Measurements from ENCODE around the gene SLC7A14. TPM values are rescaled to one million over a fixed set of nuclear protein-coding genes. Genes with fewer than 3 reads are reported as not detected.
A peak's percentile ranks its signal among the peaks of the same experiment; 100 is the strongest.
"Not testable (repeated sequence)": the region's sequence is repeated elsewhere in the genome, so short reads cannot be mapped to it uniquely, and the experiment has no call there.

Gene SLC7A14
- total RNA-seq, 1 donor from 2014 or later: under 0.01 TPM

- H3K27me3 ChIP-seq (ENCODE audit: control insufficient read depth, insufficient read depth, low read length): peaks cover 3% of the 10 kb centered on the region
- DNase-seq (ENCODE audit: low read depth): no peak
- H3K4me3 ChIP-seq (ENCODE audit: low read depth, low read length): no peak overlapping the region
- TF ChIP-seq CTCF (IDR thresholded peaks at IDR 0.05; ENCODE audit: insufficient read depth, low read length, severe bottlenecking): no peak
- FAIRE-seq: no peak
- H3K36me3 ChIP-seq (ENCODE audit: control insufficient read depth, insufficient read depth, low read length): no peaks in the 10 kb centered on the region
Observed at GRCh38 chr3:170579646-170580045, 6.2 kb downstream of the SLC7A14 start.

GRCh38 chr3:170572665-170573253 lies 13.1 kb downstream of the SLC7A14 start:
- no peaks in the 10 kb centered on the region for H3K36me3 ChIP-seq (ENCODE audit: control insufficient read depth, insufficient read depth, low read length)
- H3K4me3 ChIP-seq (ENCODE audit: low read depth, low read length): no peak overlapping the region
- FAIRE-seq (no peak), DNase-seq (ENCODE audit: low read depth) (peak; percentile 84)
- H3K27me3 ChIP-seq (ENCODE audit: control insufficient read depth, insufficient read depth, low read length): peaks cover 2% of the 10 kb centered on the region
- no peak for TF ChIP-seq CTCF (IDR thresholded peaks at IDR 0.05; ENCODE audit: insufficient read depth, low read length, severe bottlenecking)

- FAIRE-seq; DNase-seq (ENCODE audit: low read depth); H3K27me3 ChIP-seq (ENCODE audit: control insufficient read depth, insufficient read depth, low read length); H3K4me3 ChIP-seq (ENCODE audit: low read depth, low read length); H3K36me3 ChIP-seq (ENCODE audit: control insufficient read depth, insufficient read depth, low read length): not testable (repeated sequence)
Observed at GRCh38 chr3:170567598-170567997, 18.3 kb downstream of the SLC7A14 start.

GRCh38 chr3:170566413-170566812 lies 19.5 kb downstream of the SLC7A14 start:
- DNase-seq (ENCODE audit: low read depth): no peak
- no peaks in the 10 kb centered on the region for H3K36me3 ChIP-seq (ENCODE audit: control insufficient read depth, insufficient read depth, low read length)
- no peak for FAIRE-seq

DNA sequence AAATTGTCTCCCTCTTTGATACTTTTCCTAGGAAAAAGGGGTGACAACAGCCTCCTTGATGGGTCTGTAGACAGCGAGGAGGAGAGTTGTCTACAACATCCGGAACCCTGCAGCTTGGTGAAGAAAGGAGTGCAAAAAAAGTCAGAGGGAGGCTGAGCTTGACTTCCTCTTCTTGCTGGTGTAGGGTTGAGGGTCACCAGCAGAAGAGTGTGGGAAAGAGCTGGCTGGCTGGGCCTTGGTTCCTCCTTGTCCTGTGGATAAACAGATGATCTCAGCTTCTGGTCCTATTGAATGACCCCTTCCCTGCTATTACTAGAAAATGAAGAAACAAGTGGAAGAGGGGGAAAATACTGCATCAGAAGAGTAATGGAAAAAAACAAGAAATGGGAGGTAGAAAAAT lies 20.4 kb downstream of the SLC7A14 start:
- no peaks in the 10 kb centered on the region for H3K27me3 ChIP-seq (ENCODE audit: control insufficient read depth, insufficient read depth, low read length)
- no peak for DNase-seq (ENCODE audit: low read depth)
- no peak for FAIRE-seq
- no peaks in the 10 kb centered on the region for H3K36me3 ChIP-seq (ENCODE audit: control insufficient read depth, insufficient read depth, low read length)
- no peak for TF ChIP-seq CTCF (IDR thresholded peaks at IDR 0.05; ENCODE audit: insufficient read depth, low read length, severe bottlenecking)
- no peak overlapping the region for H3K4me3 ChIP-seq (ENCODE audit: low read depth, low read length)

More at GRCh38 chr3:170566413-170566812, 19.5 kb downstream of the SLC7A14 start:
- Histone ChIP-seq H3K27me3 (ENCODE audit: control insufficient read depth, insufficient read depth, low read length) (no peaks in the 10 kb centered on the region), H3K4me3 (ENCODE audit: low read depth, low read length) (no peak overlapping the region)
- no peak for TF ChIP-seq CTCF (IDR thresholded peaks at IDR 0.05; ENCODE audit: insufficient read depth, low read length, severe bottlenecking)

DNA sequence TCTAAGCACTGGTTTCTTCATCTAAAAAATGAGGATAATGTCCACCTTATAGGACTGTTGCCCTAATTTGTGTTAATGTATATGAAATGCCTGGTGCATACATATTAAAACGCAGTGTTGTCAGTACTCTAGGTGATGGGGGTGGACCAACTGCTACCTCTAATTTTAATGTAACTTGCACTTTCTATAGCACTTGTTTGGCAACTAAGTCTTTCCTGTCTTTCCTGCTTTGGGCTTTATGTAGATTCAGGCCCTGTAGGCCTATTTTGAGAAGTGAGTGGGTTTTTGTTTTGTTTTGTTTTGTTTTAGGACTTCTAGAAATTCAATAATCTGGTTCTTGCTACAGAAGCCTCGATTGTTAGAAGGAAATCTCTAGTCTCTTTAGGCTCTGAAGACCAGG lies 21.2 kb downstream of the SLC7A14 start:
- DNase-seq (ENCODE audit: low read depth) (no peak), FAIRE-seq (no peak)
- H3K36me3 ChIP-seq (ENCODE audit: control insufficient read depth, insufficient read depth, low read length): no peaks in the 10 kb centered on the region
- H3K27me3 ChIP-seq (ENCODE audit: control insufficient read depth, insufficient read depth, low read length): no peaks in the 10 kb centered on the region
- H3K4me3 ChIP-seq (ENCODE audit: low read depth, low read length): no peak overlapping the region
- TF ChIP-seq CTCF (IDR thresholded peaks at IDR 0.05; ENCODE audit: insufficient read depth, low read length, severe bottlenecking): no peak
